PC-3 (cell line): Measurements from ENCODE around the gene STK36. TPM values are rescaled to one million over a fixed set of nuclear protein-coding genes. Genes with fewer than 3 reads are reported as not detected.

ENCODE experiments used
- ATAC-seq: fragments of 200-7000 bp; cut with Tn5 transposase; 2 replicates; pipeline ENCODE4 v1.9.1; 2020; ENCODE audit warnings: mild to moderate bottlenecking, moderate library complexity
- BruUV-seq: library from RNA; stranded (reverse); fragments of 400-500 nt; replicated peaks from 2 replicates; lab custom pipeline; 2021; lab: Mats Ljungman, UMichigan
- CTCF ChIA-PET: fragments of 300-600 bp; sonication (Branson Sonifier 250); formaldehyde crosslinking; loops from one replicate; lab custom pipeline; 2022; ENCODE audit warnings: antibody characterized with exemption; lab: Charles Lee
- POLR2A ChIA-PET: fragments of 300-600 bp; sonication (Branson Sonifier 250); formaldehyde crosslinking; loops from one replicate; lab custom pipeline; 2022; ENCODE audit warnings: antibody characterized with exemption; ENCODE audit not compliant: unreplicated experiment; lab: Charles Lee
- DNase-seq: peaks from one replicate; pipeline ENCODE4 v3.0.0-alpha.2; 2015
- H2AFZ ChIP-seq: fragments of 300-600 bp; sonication (generic); 2 replicates; pipeline ENCODE4 v1.6.0; 2016; ENCODE audit warnings: antibody characterized with exemption, low read length
- H3F3A ChIP-seq: fragments of 300-600 bp; sonication (generic); one replicate; pipeline ENCODE4 v1.6.0; 2017; ENCODE audit warnings: antibody characterized with exemption, low read length, control low read depth, mild to moderate bottlenecking; ENCODE audit not compliant: unreplicated experiment
- H3K27ac ChIP-seq: fragments of 300-600 bp; sonication (generic); 2 replicates; pipeline ENCODE4 v1.5.1; 2016; ENCODE audit warnings: mild to moderate bottlenecking, low read length
- H3K27me3 ChIP-seq: fragments of 300-600 bp; sonication (generic); 2 replicates; pipeline ENCODE4 v1.6.1; 2016; ENCODE audit warnings: low read length, mixed read lengths
- H3K36me3 ChIP-seq: fragments of 300-600 bp; sonication (generic); 2 replicates; pipeline ENCODE4 v1.6.1; 2016; ENCODE audit warnings: low read depth, mixed run types, low read length, mixed read lengths
- H3K4me1 ChIP-seq: fragments of 300-600 bp; sonication (generic); 2 replicates; pipeline ENCODE4 v1.5.1; 2016; ENCODE audit warnings: low read length; ENCODE audit not compliant: insufficient read depth
- H3K4me2 ChIP-seq: fragments of 300-600 bp; sonication (generic); 2 replicates; pipeline ENCODE4 v1.6.0; 2016; ENCODE audit warnings: low read length
- H3K4me3 ChIP-seq: fragments of 300-600 bp; sonication (generic); 2 replicates; pipeline ENCODE4 v1.5.1; 2016; ENCODE audit warnings: mild to moderate bottlenecking, low read length, mixed read lengths
- H3K79me2 ChIP-seq: fragments of 300-600 bp; sonication (generic); 2 replicates; pipeline ENCODE4 v1.6.1; 2017; ENCODE audit warnings: low read length, mixed read lengths
- H3K9ac ChIP-seq: fragments of 300-600 bp; sonication (generic); 2 replicates; pipeline ENCODE4 v1.6.0; 2016; ENCODE audit warnings: mild to moderate bottlenecking, low read length
- H3K9me2 ChIP-seq: fragments of 300-600 bp; sonication (generic); replicated peaks from 2 replicates; pipeline ENCODE4 v1.6.1; 2016; ENCODE audit warnings: mixed run types, low read length, mixed read lengths
- H3K9me3 ChIP-seq: fragments of 300-600 bp; sonication (generic); 2 replicates; pipeline ENCODE4 v1.6.1; 2016; ENCODE audit warnings: low read length, mixed read lengths
- H4K20me1 ChIP-seq: fragments of 300-600 bp; sonication (generic); 2 replicates; pipeline ENCODE4 v1.6.1; 2016; ENCODE audit warnings: low read length, mixed read lengths
- CTCF ChIP-seq: fragments of 300-600 bp; sonication (generic); conservative IDR thresholded peaks from 2 replicates; pipeline ENCODE4 v1.5.1; 2017; ENCODE audit warnings: antibody characterized with exemption, low read depth, mild to moderate bottlenecking, low read length
- EZH2 ChIP-seq: fragments of 300-600 bp; sonication (generic); IDR thresholded peaks from one replicate; pipeline ENCODE4 v1.6.1; 2017; ENCODE audit warnings: antibody characterized with exemption, mild to moderate bottlenecking, low read length; ENCODE audit not compliant: unreplicated experiment
- EZH2phosphoT487 ChIP-seq: fragments of 300-600 bp; sonication (generic); IDR thresholded peaks from 2 replicates; pipeline ENCODE4 v1.6.1; 2018; ENCODE audit warnings: mild to moderate bottlenecking, antibody characterized with exemption, low read length, borderline replicate concordance
- intact Hi-C: fragments of 100-400 bp; cut with micrococcal nuclease; formaldehyde crosslinking; loops from 2 replicates; pipeline ENCODE4 v1.9.0; 2023
- total RNA-seq: library from RNA; depleted of rRNA; stranded (reverse); fragments of >200 nt; gene quantifications from 2 replicates; pipeline ENCODE4 v1.2.3, GENCODE V29; 2014

STK36 gene
- total RNA-seq, 1 experiment from 2014 or later = 32.9 TPM

GRCh38 chr2:218623366-218623705 is 48.5 kb upstream of the STK36 start:
- BruUV-seq = no TSS peak
- H3K27ac ChIP-seq = no peak overlapping the region
- no peaks in the 10 kb centered on the region for H3K9me2 ChIP-seq
- no peak for ATAC-seq
- no peak overlapping the region for H2AFZ ChIP-seq
- H3K36me3 ChIP-seq = no peaks in the 10 kb centered on the region
- intact Hi-C loops = no loop called here
- CTCF ChIA-PET = no interaction called here
- DNase-seq = no peak
- H3K27me3 ChIP-seq = no peaks in the 10 kb centered on the region
- H3K9ac ChIP-seq = no peak overlapping the region
- H3K79me2 ChIP-seq = no peaks in the 10 kb centered on the region
- H3K4me2 ChIP-seq = no peak overlapping the region
- TF ChIP-seq EZH2phosphoT487 (no peak), CTCF (no peak), EZH2 (no peak)
- no peak overlapping the region for H3K4me3 ChIP-seq
- no peaks in the 10 kb centered on the region for H4K20me1 ChIP-seq
- no peaks in the 10 kb centered on the region for H3K4me1 ChIP-seq
- H3F3A ChIP-seq = no peaks in the 10 kb centered on the region
- POLR2A ChIA-PET = no interaction called here
- no peaks in the 10 kb centered on the region for H3K9me3 ChIP-seq

- TF ChIP-seq EZH2phosphoT487 (no peak), EZH2 (no peak), CTCF (no peak)
- CTCF ChIA-PET = interaction anchor here (0.6 kb wide), 1 partner anchor 20 kb away, joined by 3 read pairs; no protein-coding TSS in a partner anchor
- no peaks in the 10 kb centered on the region for H3K79me2 ChIP-seq
- H3K4me3 ChIP-seq = no peak overlapping the region
- no TSS peak for BruUV-seq
- no peaks in the 10 kb centered on the region for H3K36me3 ChIP-seq
- ATAC-seq = no peak
- no peaks in the 10 kb centered on the region for H3F3A ChIP-seq
- no peak overlapping the region for H3K9ac ChIP-seq
- no peaks in the 10 kb centered on the region for H3K27me3 ChIP-seq
- no peaks in the 10 kb centered on the region for H4K20me1 ChIP-seq
- no peak for DNase-seq
- H3K4me2 ChIP-seq = no peak overlapping the region
- intact Hi-C loops = no loop called here
- no peak overlapping the region for H3K27ac ChIP-seq
- no peaks in the 10 kb centered on the region for H3K9me3 ChIP-seq
- H2AFZ ChIP-seq = no peak overlapping the region
- peaks cover 4% of the 10 kb centered on the region for H3K4me1 ChIP-seq
- POLR2A ChIA-PET = interaction anchor here (0.6 kb wide), 1 partner anchor 351 kb away, joined by 8 read pairs; no protein-coding TSS in a partner anchor
- no peaks in the 10 kb centered on the region for H3K9me2 ChIP-seq
These were observed 45.5 kb upstream of the STK36 start for GRCh38 chr2:218626369-218626768.

GRCh38 chr2:218627939-218628338 is 43.9 kb upstream of the STK36 start:
- DNase-seq = no peak
- no peaks in the 10 kb centered on the region for H4K20me1 ChIP-seq
- H3K27me3 ChIP-seq = no peaks in the 10 kb centered on the region
- peaks cover 20% of the 10 kb centered on the region for H3K4me1 ChIP-seq
- no peak for ATAC-seq
- ChIA-PET CTCF (no interaction called here), POLR2A (no interaction called here)
- no peak overlapping the region for H3K27ac ChIP-seq
- no peak overlapping the region for H3K4me2 ChIP-seq
- H2AFZ ChIP-seq = no peak overlapping the region
- intact Hi-C loops = no loop called here
- no peak overlapping the region for H3K4me3 ChIP-seq
- no peak overlapping the region for H3K9ac ChIP-seq
- H3F3A ChIP-seq = no peaks in the 10 kb centered on the region
- H3K79me2 ChIP-seq = no peaks in the 10 kb centered on the region
- no TSS peak for BruUV-seq
- TF ChIP-seq CTCF = no peak
- no peak for TF ChIP-seq EZH2
- no peak for TF ChIP-seq EZH2phosphoT487
- no peaks in the 10 kb centered on the region for H3K36me3 ChIP-seq
- no peaks in the 10 kb centered on the region for H3K9me2 ChIP-seq
- H3K9me3 ChIP-seq = no peaks in the 10 kb centered on the region
